HCT116 (cell line): Measurements from ENCODE around the gene GPR107. TPM values are rescaled to one million over a fixed set of nuclear protein-coding genes. Genes with fewer than 3 reads are reported as not detected.

ENCODE experiments used
- ATAC-seq: fragments of 200-7000 bp; cut with Tn5 transposase; 2 replicates; pipeline ENCODE4 v1.9.1; 2020; ENCODE audit warnings: mild to moderate bottlenecking, moderate library complexity
- BruUV-seq: library from RNA; stranded (reverse); fragments of 400-500 nt; replicated peaks from 2 replicates; lab custom pipeline; 2021; lab: Mats Ljungman, UMichigan
- CTCF ChIA-PET: fragments of 300-600 bp; sonication (Branson Sonifier 250); formaldehyde crosslinking; loops from one replicate; lab custom pipeline; 2021; ENCODE audit warnings: antibody characterized with exemption; lab: Charles Lee
- POLR2A ChIA-PET: fragments of 300-600, 350-600 bp; sonication (Branson Sonifier 250); formaldehyde crosslinking; loops from one replicate; lab custom pipeline; 2021; ENCODE audit warnings: antibody characterized with exemption; lab: Charles Lee
- RAD21 ChIA-PET, 2 experiments: fragments of 300-600 bp; sonication (Branson Sonifier 250); formaldehyde crosslinking; loops; one replicate each; lab custom pipeline; 2023; ENCODE audit warnings: low total read pairs in 2 of 2; ENCODE audit not compliant: uncharacterized antibody in 2 of 2, unreplicated experiment in 2 of 2, low non-redundant PET in 1 of 2; lab: Charles Lee
- DNase-seq: peaks from one replicate; pipeline ENCODE4 v3.0.0-alpha.2; 2010; ENCODE audit warnings: low read depth, low spot score
- H2AFZ ChIP-seq: fragments of 200-600 bp; shearing (Covaris generic), sonication (generic); 2 replicates; pipeline ENCODE4 v1.6.1; 2017; ENCODE audit warnings: low read depth, mixed run types, mixed read lengths, antibody characterized with exemption, low read length; ENCODE audit not compliant: poor library complexity, severe bottlenecking
- H3K27ac ChIP-seq: 2 replicates; pipeline ENCODE4 v1.5.1; 2012; ENCODE audit warnings: low read depth, low read length
- H3K27me3 ChIP-seq: fragments of 200-600 bp; sonication (generic); 2 replicates; pipeline ENCODE4 v1.6.1; 2016; ENCODE audit warnings: mixed run types, low read length, mixed read lengths; ENCODE audit not compliant: insufficient read depth
- H3K36me3 ChIP-seq, 2 experiments: fragments of 200-500 bp in 1 of 2; fragments of 200-600 bp in 1 of 2; sonication (Bioruptor generic) in 1 of 2; sonication (generic) in 1 of 2; 2 replicates each; pipeline versions ENCODE4 v1.5.1 to v1.6.1; 2014 to 2016; ENCODE audit warnings: low read length in 2 of 2, inconsistent platforms in 1 of 2, mixed read lengths in 1 of 2, mixed run types in 1 of 2; ENCODE audit not compliant: insufficient read depth in 2 of 2, control insufficient read depth in 1 of 2
- H3K4me1 ChIP-seq, 2 experiments: fragments of 200-600 bp in 1 of 2; sonication (generic) in 1 of 2; 2 replicates each; pipeline versions ENCODE4 v1.5.1 to v1.6.1; 2012 to 2017; ENCODE audit warnings: low read length in 2 of 2, inconsistent platforms in 1 of 2, mild to moderate bottlenecking in 1 of 2, mixed read lengths in 1 of 2, mixed run types in 1 of 2, moderate library complexity in 1 of 2; ENCODE audit not compliant: insufficient read depth in 2 of 2, control insufficient read depth in 1 of 2
- H3K4me2 ChIP-seq: fragments of 200-600 bp; sonication (generic); 2 replicates; pipeline ENCODE4 v1.6.1; 2017; ENCODE audit warnings: mixed run types, low read length, mixed read lengths
- H3K4me3 ChIP-seq, 2 experiments: fragments of 200-600 bp in 1 of 2; sonication (generic) in 1 of 2; replicated peaks in 1 of 2; 2 replicates each; pipeline ENCODE4 v1.5.1; 2011 to 2016; ENCODE audit warnings: low read length in 2 of 2, control low read depth in 1 of 2, low read depth in 1 of 2, mild to moderate bottlenecking in 1 of 2, mixed read lengths in 1 of 2, mixed run types in 1 of 2
- H3K79me2 ChIP-seq: fragments of 200-600 bp; sonication (generic); 2 replicates; pipeline ENCODE4 v1.6.1; 2017; ENCODE audit warnings: mild to moderate bottlenecking, mixed run types, low read length, moderate library complexity, mixed read lengths; ENCODE audit not compliant: insufficient read depth
- H3K9ac ChIP-seq: fragments of 200-600 bp; sonication (generic); 2 replicates; pipeline ENCODE4 v1.6.1; 2016; ENCODE audit warnings: low read length, mixed read lengths
- H3K9me2 ChIP-seq: fragments of 200-600 bp; sonication (generic), shearing (Covaris generic); 2 replicates; pipeline ENCODE4 v1.6.1; 2017; ENCODE audit warnings: mixed run types, mild to moderate bottlenecking, moderate library complexity; ENCODE audit not compliant: insufficient read depth
- H3K9me3 ChIP-seq, 2 experiments: fragments of 200-500 bp in 1 of 2; fragments of 200-600 bp in 1 of 2; sonication (Bioruptor generic) in 1 of 2; sonication (generic) in 1 of 2; 2 replicates each; pipeline ENCODE4 v1.6.1; 2014 to 2017; ENCODE audit warnings: low read length in 2 of 2, mixed read lengths in 2 of 2, inconsistent platforms in 1 of 2, low read depth in 1 of 2, mild to moderate bottlenecking in 1 of 2, mixed run types in 1 of 2, moderate library complexity in 1 of 2; ENCODE audit not compliant: control insufficient read depth in 1 of 2, insufficient read depth in 1 of 2
- H4K20me1 ChIP-seq: fragments of 200-600 bp; sonication (generic), shearing (Covaris generic); 2 replicates; pipeline ENCODE4 v1.6.1; 2017; ENCODE audit warnings: mixed run types, mild to moderate bottlenecking, moderate library complexity; ENCODE audit not compliant: insufficient read depth
- ATF3 ChIP-seq: IDR thresholded peaks from 2 replicates; pipeline ENCODE4 v1.6.1; 2012
- CBX3 ChIP-seq: IDR thresholded peaks from 2 replicates; pipeline ENCODE4 v1.6.1; 2012; ENCODE audit warnings: low read depth
- CEBPB ChIP-seq: IDR thresholded peaks from 2 replicates; pipeline ENCODE4 v1.6.1; 2012; ENCODE audit warnings: low read depth
- CTCF ChIP-seq, 3 experiments: fragments of 200-600 bp in 1 of 3; sonication (generic) in 1 of 3; IDR thresholded peaks in 2 of 3; conservative IDR thresholded peaks in 1 of 3; 2 replicates each; pipeline ENCODE4 v1.5.1; 2012 to 2017; ENCODE audit warnings: low read depth in 2 of 3, low read length in 2 of 3, antibody characterized with exemption in 1 of 3, borderline replicate concordance in 1 of 3, control low read depth in 1 of 3, mild to moderate bottlenecking in 1 of 3, mixed read lengths in 1 of 3, mixed run types in 1 of 3, moderate library complexity in 1 of 3; ENCODE audit not compliant: insufficient read depth in 1 of 3
- EGR1 ChIP-seq: IDR thresholded peaks from 2 replicates; pipeline ENCODE4 v1.6.1; 2012; ENCODE audit warnings: low read depth
- EZH2phosphoT487 ChIP-seq: fragments of 200-600 bp; IDR thresholded peaks from 2 replicates; pipeline ENCODE4 v1.6.1; 2018; ENCODE audit warnings: antibody characterized with exemption, borderline replicate concordance
- FOSL1 ChIP-seq: IDR thresholded peaks from 2 replicates; pipeline ENCODE4 v1.6.1; 2012; ENCODE audit warnings: low read depth
- MAX ChIP-seq: IDR thresholded peaks from 2 replicates; pipeline ENCODE4 v1.6.1; 2012
- POLR2A ChIP-seq: IDR thresholded peaks from 2 replicates; pipeline ENCODE4 v1.7.0; 2011; ENCODE audit warnings: borderline replicate concordance; ENCODE audit not compliant: insufficient read depth, insufficient read length; ENCODE audit errors: extremely low read depth
- RAD21 ChIP-seq: IDR thresholded peaks from 2 replicates; pipeline ENCODE4 v1.6.1; 2012; ENCODE audit warnings: low read depth, mild to moderate bottlenecking
- REST ChIP-seq: IDR thresholded peaks from 2 replicates; pipeline ENCODE4 v1.6.1; 2012; ENCODE audit warnings: low read depth
- SP1 ChIP-seq: IDR thresholded peaks from 2 replicates; pipeline ENCODE4 v1.6.1; 2012; ENCODE audit warnings: low read depth
- SRF ChIP-seq: IDR thresholded peaks from 2 replicates; pipeline ENCODE4 v1.6.1; 2012; ENCODE audit warnings: low read depth
- TCF7L2 ChIP-seq: IDR thresholded peaks from 2 replicates; pipeline ENCODE4 v1.7.0; 2011; ENCODE audit warnings: borderline replicate concordance, inconsistent platforms; ENCODE audit not compliant: insufficient read depth, insufficient read length; ENCODE audit errors: extremely low read depth
- ZNF274 ChIP-seq: fragments of 200-500 bp; sonication (Bioruptor generic); IDR thresholded peaks from 2 replicates; pipeline ENCODE4 v1.6.1; 2014; ENCODE audit warnings: mild to moderate bottlenecking, low read depth, low read length, inconsistent platforms
- intact Hi-C: fragments of 100-400 bp; cut with micrococcal nuclease; formaldehyde crosslinking; loops from 2 replicates; pipeline ENCODE4 v1.10.0; 2022
- total RNA-seq: library from RNA; stranded (reverse); gene quantifications from one replicate; pipeline ENCODE4 v1.2.1, GENCODE V29; 2021; ENCODE audit not compliant: unreplicated experiment

The GPR107 gene
- total RNA-seq, 1 experiment from 2014 or later, result 32.5 TPM

- H3K27ac ChIP-seq, result no peak overlapping the region
- no peak overlapping the region for H3K4me3 ChIP-seq
- H3K79me2 ChIP-seq, result no peaks in the 10 kb centered on the region
- H3K4me2 ChIP-seq, result no peak overlapping the region
- H3K9me2 ChIP-seq, result no peaks in the 10 kb centered on the region
- peaks cover 6 to 18% of the 10 kb centered on the region in 2 experiments; a peak in 3 of 4 replicates for H3K36me3 ChIP-seq
- H2AFZ ChIP-seq, result no peak overlapping the region
- H3K9ac ChIP-seq, result no peak overlapping the region
- CTCF ChIA-PET, result interaction anchor here (0.9 kb wide), 1 partner anchor 144 kb away, joined by 3 read pairs; no protein-coding TSS in a partner anchor
- ATAC-seq (no peak), DNase-seq (no peak)
- H4K20me1 ChIP-seq, result peaks cover 4% of the 10 kb centered on the region; the same call in 1 of the 2 replicates
- intact Hi-C loops, result no loop called here
- H3K27me3 ChIP-seq, result no peaks in the 10 kb centered on the region
- no TSS peak for BruUV-seq
- TF ChIP-seq REST (no peak), CTCF (IDR thresholded peaks at IDR 0.05 in 2 of 3, conservative IDR thresholded peaks at IDR 0.05 in 1 of 3; ENCODE audit: borderline replicate concordance in 1 of 3, insufficient read depth in 1 of 3, low read depth in 2 of 3, low read length in 2 of 3) (no peak), MAX (no peak), CBX3 (no peak), SRF (no peak), POLR2A (no peak), EGR1 (no peak), TCF7L2 (no peak), FOSL1 (no peak), CEBPB (no peak), SP1 (no peak), RAD21 (no peak), ATF3 (no peak), EZH2phosphoT487 (no peak), ZNF274 (no peak)
- POLR2A ChIA-PET, result no interaction called here
- RAD21 ChIA-PET, result no interaction called here
- no peaks in the 10 kb centered on the region for H3K9me3 ChIP-seq
- no peaks in the 10 kb centered on the region for H3K4me1 ChIP-seq
Observed at GRCh38 chr9:130100681-130101080, 47.0 kb downstream of the GPR107 start.
